HG02798 (cell line): ENCODE measurements around the gene TSC22D1.
"Not testable (repeated sequence)": the region's sequence is repeated elsewhere in the genome, so short reads cannot be mapped to it uniquely, and the experiment has no call there.

Experiments used
- ATAC-seq: cut with Tn5 transposase; IDR thresholded peaks from one replicate; pipeline ENCODE4 v1.9.1; 2021; ENCODE audit warnings: mild to moderate bottlenecking; ENCODE audit not compliant: unreplicated experiment, poor library complexity

Gene TSC22D1

DNA sequence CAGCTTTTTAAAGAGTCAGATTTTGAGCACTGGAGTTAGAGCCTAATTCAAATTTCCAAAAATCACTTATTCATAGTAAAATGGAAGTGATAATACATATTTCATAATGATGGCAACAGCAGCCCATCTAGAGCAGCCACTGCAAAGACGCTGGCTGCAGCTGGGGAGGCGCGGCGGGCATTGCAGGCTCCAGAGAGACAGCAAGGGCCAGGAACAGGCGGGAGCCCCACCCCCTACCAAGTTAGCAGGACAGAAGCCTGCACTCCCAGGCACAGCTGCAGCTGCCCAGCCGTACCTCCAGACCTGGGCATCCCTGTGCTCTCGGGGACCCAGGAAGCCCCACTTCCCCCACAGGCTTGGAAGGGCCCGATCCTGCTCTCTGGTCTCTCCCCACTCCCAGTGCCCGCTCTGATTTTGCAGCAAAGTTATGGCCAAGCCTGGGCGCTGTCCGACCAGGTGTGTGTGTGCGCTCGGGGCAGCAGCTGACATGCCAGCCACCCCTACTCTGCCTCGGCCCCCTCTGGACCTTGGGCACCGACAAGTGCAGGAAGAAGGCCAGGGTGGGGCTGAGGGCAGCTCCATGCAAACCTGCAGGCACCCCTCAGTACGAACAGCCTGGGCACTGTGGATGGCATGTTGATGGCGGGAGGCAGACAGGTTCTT is 117.7 kb downstream of the TSC22D1 start:
- no peak for ATAC-seq

DNA sequence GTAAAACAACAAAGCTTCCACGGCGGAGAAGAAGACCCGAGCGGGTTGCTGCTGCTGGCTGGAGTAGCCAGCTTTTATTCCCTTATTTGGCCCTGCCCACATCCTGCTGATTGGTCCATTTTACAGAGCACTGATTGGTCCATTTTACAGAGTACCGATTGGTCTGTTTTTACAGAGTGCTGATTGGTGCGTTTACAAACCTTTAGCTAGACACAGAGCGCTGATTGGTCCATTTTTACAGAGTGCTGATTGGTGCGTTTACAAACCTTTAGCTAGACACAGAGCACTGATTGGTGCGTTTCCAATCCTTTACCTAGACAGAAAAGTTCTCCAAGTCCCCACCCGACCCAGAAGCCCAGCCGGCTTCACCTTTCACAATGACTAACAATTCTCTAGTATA is 119.9 kb downstream of the TSC22D1 start:
- not testable (repeated sequence) for ATAC-seq

GRCh38 chr13:44455769-44456168 is 120.4 kb downstream of the TSC22D1 start:
- ATAC-seq, result no peak

- ATAC-seq, result no peak
These were observed 122.2 kb downstream of the TSC22D1 start for GRCh38 chr13:44453881-44454280.

GRCh38 chr13:44453069-44453468 is 123.1 kb downstream of the TSC22D1 start:
- ATAC-seq, result no peak

DNA sequence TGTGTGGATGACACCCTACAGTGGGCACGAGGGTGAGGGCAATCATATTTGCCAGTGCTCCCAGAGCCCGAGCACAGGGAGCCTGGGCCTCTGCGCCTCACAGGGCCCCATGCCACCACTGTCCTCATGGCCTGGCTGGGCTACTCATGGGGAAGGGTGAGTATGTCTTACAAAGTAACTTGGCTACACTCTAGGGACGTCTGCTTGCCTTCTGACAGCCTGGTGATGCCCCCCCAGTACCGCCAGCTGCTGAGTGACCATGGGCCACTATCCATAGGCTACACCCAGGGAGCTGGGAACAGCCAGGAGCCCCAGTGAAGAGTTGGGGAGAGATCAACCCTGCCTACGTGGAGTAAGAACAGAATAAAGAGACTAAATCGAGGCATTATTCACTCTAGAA is 123.7 kb downstream of the TSC22D1 start:
- ATAC-seq, result no peak

DNA sequence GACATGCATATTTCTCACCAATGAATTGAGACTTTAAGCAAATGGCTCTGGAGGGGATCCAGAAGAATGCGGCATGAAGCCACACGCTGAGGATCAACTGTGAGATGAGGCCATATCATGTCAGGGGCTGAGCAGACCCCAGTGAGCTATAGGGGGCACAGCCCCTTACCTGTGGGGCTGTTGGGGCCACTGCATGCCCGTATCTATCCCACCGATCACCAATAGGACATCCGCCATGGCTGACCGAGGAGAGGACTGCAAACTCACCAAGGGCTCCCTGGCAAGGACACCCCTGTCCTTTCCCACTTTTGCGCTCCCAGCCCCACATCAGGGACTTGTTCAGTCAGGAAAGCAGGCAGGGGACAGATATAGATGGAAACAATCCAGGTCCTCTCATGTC is 124.5 kb downstream of the TSC22D1 start:
- no peak for ATAC-seq

DNA sequence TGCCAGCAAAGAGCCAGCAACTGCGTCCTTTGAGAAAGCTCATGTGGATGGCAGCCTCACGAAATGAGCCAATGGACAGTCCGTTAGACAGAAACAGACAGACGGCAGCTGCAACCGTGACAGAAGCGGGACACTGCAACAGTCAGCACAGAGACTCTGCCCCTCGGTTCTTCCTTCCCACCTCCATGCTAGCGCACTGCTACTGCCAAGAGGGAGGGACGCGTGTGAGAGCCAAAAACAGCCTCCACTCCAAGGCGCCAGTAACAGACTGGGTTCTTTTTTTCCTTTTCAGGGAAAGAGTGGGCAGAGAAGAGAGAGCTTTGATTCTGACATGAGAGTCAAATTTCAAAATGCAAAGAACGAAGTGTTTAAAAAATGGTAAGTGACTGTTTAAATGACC is 125.0 kb downstream of the TSC22D1 start:
- no peak for ATAC-seq

DNA sequence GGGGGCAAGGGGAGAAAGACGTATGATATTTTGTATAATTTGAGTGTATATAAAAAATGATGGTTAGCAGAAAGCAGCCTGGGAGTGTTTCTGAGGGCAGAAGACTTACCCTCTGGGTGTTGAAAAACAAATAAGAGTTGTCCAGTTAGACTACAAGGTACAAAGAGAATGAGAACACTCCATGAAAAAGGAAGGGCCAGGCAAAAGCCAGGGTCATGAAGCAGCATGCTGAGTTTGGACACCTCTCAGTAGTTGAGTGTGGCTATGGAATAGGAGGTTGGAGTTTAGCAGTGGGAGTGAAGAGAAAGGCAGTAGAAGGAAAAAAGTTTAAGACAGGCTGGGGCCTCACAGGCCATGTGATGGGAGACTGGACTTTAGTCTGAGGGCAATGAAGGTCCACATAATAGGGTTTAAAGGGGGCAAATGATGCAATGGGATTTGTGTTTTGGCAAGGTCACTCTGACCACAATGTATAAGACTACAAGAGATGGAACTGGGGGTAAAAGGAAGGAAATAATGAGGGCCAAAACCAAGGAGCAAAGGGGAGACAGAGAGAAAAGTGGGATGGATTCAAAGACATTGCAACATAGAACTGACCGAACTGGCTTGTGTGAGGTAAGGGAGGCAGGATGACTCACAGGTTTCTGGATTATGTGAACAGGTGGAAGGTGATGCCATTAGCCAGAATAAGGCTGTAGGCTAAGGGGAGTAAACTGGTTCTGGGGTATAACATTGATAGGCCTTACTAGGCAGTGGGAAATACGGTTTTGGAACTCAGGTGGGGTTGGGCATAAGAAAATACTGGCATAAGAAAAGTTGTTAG is 125.9 kb downstream of the TSC22D1 start:
- ATAC-seq, result no peak

DNA sequence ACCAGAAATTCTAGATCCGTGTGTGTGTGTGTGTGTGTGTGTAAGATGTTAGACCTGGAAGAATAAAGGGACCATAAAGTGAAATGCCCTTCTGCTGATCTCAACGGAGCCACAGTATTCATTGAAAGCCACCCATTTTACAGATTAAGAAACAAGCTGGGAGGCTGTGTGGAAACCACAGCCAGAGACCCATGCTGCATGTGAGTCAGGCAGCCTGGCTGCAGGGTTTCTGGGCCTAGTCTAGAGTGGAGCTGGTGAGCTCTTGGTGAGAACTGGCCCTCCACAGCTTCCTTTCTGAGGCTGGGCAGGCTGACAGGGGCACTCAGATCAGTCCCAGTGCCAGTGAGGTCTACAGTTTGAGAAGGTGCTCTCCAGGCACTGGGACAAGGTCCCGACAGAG is 127.3 kb downstream of the TSC22D1 start:
- ATAC-seq, result no peak

- ATAC-seq, result no peak
These were observed 127.8 kb downstream of the TSC22D1 start for GRCh38 chr13:44448373-44448772.

- ATAC-seq, result no peak
These were observed 128.3 kb downstream of the TSC22D1 start for GRCh38 chr13:44447783-44448321.

- no peak for ATAC-seq
These were observed 136.0 kb downstream of the TSC22D1 start for GRCh38 chr13:44440046-44440608.

DNA sequence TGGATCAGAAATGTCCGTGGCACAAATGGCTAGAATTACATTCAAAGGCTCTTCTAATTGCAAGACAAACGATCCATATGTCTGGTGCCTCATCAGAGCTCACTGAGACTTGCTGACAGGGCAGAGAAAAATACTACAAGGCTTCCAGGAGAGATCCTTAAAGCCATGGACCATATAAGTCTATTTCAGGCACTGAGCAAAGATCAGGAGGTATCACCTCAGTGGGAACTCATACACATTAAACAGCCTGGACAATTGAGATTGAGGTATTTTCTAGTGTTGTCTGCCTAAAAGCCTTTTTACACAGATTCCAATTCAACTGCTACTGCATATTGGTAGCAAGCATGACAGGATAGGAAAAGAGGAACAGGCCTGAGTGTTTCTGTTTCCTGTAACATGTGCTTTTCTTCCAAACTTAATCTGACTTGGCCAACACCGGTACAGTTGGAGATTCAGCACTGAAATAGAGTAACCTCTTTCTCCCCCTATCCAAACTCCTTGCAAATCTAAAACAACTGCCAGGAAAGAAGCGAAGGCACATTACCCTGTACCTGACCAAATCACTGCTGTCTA is 136.6 kb downstream of the TSC22D1 start:
- no peak for ATAC-seq

DNA sequence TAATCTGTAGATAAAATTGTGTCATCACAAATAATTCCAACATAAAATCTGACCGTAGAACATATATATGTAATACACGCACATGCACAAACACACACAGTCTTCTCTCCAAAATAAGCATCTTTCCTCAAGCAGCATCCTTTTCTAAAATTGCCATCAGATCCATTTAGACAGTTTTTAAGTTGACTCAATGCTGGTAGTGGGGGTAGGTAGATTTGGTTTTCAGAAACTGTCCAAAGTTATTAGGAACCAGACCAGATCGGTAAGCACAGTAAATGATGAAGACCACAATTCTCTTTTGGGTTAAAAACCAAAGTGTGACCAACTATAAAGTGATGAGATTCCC is 137.9 kb downstream of the TSC22D1 start:
- no peak for ATAC-seq

GRCh38 chr13:44437356-44438233 is 138.5 kb downstream of the TSC22D1 start:
- ATAC-seq, result no peak

DNA sequence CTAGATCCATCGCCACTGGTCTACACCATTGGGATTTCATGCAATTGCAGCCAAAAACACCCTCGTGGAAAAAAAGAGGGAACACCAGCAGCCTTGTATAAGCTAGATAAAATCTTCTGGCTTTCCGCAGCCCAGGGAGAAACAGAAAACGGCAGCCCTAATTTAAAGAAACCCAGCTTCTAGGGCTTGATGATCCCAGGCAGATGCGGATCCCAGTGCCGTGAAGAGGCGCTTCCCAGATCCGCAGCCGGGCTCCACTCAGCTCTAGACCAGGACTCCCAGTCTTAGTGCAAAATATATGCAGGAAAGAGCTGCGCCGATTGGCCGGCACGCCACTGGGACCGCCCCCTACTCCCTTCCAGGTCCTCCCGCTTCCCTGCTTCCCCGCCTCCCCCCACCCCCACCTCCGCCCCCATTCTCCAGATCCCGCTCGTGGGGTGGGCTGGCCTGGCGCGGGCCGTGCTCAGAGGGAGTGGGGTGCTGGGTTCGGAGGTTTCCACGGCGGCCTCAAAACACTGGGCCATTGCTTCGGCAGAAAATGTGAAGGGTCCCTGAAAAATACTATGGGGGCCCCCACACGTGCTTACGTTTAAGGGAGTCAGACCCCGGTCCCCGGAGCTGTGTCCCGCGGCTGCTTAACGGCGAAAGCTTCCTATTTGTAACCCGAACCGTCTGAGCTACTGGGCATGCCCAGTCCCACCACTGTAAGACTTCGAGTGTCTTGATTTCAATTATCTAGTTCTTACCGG is 139.4 kb downstream of the TSC22D1 start:
- ATAC-seq, result no peak

DNA sequence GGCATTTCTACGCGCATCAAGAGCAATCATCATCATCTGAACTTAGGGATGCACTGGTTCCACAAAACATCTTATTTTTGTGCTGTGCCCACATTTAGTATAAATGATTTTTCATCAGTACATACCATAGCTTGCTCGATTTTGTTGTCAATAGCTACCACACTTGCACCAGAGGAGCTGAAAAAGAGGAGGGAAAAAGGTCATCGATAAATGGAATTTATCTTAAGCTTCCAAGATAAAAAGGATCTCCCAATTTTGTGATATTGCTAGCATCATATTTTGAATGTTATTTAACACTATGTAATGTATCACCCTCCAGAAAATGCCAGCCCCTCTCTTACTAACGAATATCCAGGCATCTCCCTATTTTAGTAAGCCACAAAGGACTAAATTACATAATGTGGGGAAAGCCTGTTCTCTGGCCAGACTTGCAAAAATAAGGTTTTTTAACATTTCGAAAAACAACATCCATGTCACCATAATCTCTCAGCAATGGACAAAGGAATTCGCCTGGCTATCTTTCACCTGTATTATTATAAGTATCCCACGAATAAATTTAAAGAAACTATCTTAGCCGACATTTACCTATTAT is 140.1 kb downstream of the TSC22D1 start:
- ATAC-seq, result no peak
